NCI-H2081 (cell line): Measurements from ENCODE around the gene ARGLU1.

Source experiments
- DNase-seq, 2 experiments: peaks; one replicate each; lab custom pipeline; 2025; lab: John Stamatoyannopoulos, UW

Gene ARGLU1

GRCh38 chr13:106524108-106524507 is 43.8 kb downstream of the ARGLU1 start:
- no peak for DNase-seq

- DNase-seq, result no peak
Measured at GRCh38 chr13:106523576-106523975, 44.4 kb downstream of the ARGLU1 start.

- DNase-seq, result no peak
Measured at GRCh38 chr13:106522898-106523525, 44.9 kb downstream of the ARGLU1 start.

GRCh38 chr13:106522112-106522705 is 45.7 kb downstream of the ARGLU1 start:
- peak in 1 of 2 experiments; percentile 51 for DNase-seq

- DNase-seq, result peak; percentile 32 to 73
Measured at GRCh38 chr13:106521095-106521799, 46.7 kb downstream of the ARGLU1 start.

- peak in 1 of 2 experiments; percentile 73 for DNase-seq
Measured at GRCh38 chr13:106520251-106521054, 47.5 kb downstream of the ARGLU1 start.

- DNase-seq, result no peak
Measured at GRCh38 chr13:106518512-106518911, 49.4 kb downstream of the ARGLU1 start.

- no peak for DNase-seq
Measured at GRCh38 chr13:106517109-106517847, 50.7 kb downstream of the ARGLU1 start.

- DNase-seq, result no peak
Measured at GRCh38 chr13:106515635-106516254, 52.2 kb downstream of the ARGLU1 start.

GRCh38 chr13:106514928-106515634 is 52.9 kb downstream of the ARGLU1 start:
- DNase-seq, result no peak

GRCh38 chr13:106513025-106513983 is 54.6 kb downstream of the ARGLU1 start:
- no peak for DNase-seq

- DNase-seq, result no peak
Measured at GRCh38 chr13:106507560-106508274, 60.2 kb downstream of the ARGLU1 start.

- DNase-seq, result no peak
Measured at GRCh38 chr13:106506286-106506685, 61.7 kb downstream of the ARGLU1 start.

- no peak for DNase-seq
Measured at GRCh38 chr13:106505732-106506131, 62.2 kb downstream of the ARGLU1 start.

GRCh38 chr13:106505295-106505694 is 62.6 kb downstream of the ARGLU1 start:
- no peak for DNase-seq

- no peak for DNase-seq
Measured at GRCh38 chr13:106503730-106504453, 64.0 kb downstream of the ARGLU1 start.

GRCh38 chr13:106503272-106503671 is 64.7 kb downstream of the ARGLU1 start:
- DNase-seq, result no peak

GRCh38 chr13:106500445-106500844 is 67.5 kb downstream of the ARGLU1 start:
- DNase-seq, result no peak
